LNCaP clone FGC (cell line): ENCODE measurements around the gene PRDM16.

Experiments
- DNase-seq: peaks from one replicate; pipeline ENCODE4 v3.0.0-alpha.2; 2011; ENCODE audit warnings: low read depth
- H3K4me3 ChIP-seq: 2 replicates; pipeline ENCODE4 v1.5.1; 2011; ENCODE audit warnings: mild to moderate bottlenecking, low read depth, low read length, control low read depth
- CTCF ChIP-seq: IDR thresholded peaks from 2 replicates; pipeline ENCODE4 v1.5.1; 2012; ENCODE audit warnings: mild to moderate bottlenecking; ENCODE audit not compliant: control insufficient read depth, insufficient read depth; ENCODE audit errors: extremely low read depth

Gene PRDM16

GRCh38 chr1:3481836-3482375 lies 412.9 kb downstream of the PRDM16 start:
- no peak overlapping the region for H3K4me3 ChIP-seq
- no peak for DNase-seq
- TF ChIP-seq CTCF = no peak

GRCh38 chr1:3482378-3482849 lies 413.4 kb downstream of the PRDM16 start:
- no peak overlapping the region for H3K4me3 ChIP-seq
- peak; percentile 21 for DNase-seq
- TF ChIP-seq CTCF = peak; percentile 21; the same call in 1 of the 2 replicates

GRCh38 chr1:3483380-3483779 lies 414.4 kb downstream of the PRDM16 start:
- no peak for DNase-seq
- no peak for TF ChIP-seq CTCF
- H3K4me3 ChIP-seq = no peak overlapping the region

- no peak overlapping the region for H3K4me3 ChIP-seq
- DNase-seq = no peak
- TF ChIP-seq CTCF = peak; percentile 86
Observed at GRCh38 chr1:3483801-3484444, 414.9 kb downstream of the PRDM16 start.

- DNase-seq = no peak
- TF ChIP-seq CTCF = no peak
- no peak overlapping the region for H3K4me3 ChIP-seq
Observed at GRCh38 chr1:3485016-3485415, 416.0 kb downstream of the PRDM16 start.
